ENCODE results near the gene NTNG2.

The NTNG2 gene

DNA sequence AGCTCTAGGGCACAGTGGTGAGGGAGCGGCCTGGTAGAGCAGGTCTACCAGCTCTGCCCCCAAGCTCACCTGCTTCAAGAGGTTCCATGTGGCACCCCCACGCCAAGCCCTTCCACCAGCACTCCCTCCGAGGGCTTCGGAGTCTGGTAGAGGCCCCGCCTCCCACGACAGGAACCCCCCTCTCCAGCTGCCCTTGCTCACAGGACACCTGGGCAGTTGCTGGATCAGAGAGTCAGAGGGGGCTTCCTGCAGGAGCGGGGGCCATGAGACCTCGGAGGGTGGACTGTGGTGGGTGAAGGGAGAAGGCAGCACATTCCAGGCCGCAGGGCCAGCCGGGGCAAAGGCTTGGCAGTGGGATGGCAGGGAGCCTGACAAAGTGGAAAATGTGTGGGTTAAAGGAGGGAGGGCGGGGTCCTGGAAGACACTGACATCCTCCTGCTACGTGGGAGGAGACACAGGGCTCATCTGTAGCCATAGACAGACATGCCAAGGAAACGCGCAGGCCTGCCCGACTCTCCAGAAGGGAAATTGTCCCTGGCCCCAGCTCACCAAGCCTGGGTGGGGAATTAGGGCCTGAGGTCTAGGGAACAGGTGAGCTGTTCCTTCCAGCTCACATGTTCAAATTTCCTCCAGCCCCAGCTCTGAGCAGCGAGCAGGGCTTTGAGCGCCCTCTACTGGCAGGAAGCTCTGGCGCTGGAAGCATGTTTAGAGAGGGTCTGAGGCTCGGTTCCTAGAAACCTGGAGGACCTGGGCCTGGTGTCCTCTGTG, 74.2 kb downstream of the NTNG2 start:
- peak; percentile 75 for DNase-seq (ENCODE audit: low spot score)

DNA sequence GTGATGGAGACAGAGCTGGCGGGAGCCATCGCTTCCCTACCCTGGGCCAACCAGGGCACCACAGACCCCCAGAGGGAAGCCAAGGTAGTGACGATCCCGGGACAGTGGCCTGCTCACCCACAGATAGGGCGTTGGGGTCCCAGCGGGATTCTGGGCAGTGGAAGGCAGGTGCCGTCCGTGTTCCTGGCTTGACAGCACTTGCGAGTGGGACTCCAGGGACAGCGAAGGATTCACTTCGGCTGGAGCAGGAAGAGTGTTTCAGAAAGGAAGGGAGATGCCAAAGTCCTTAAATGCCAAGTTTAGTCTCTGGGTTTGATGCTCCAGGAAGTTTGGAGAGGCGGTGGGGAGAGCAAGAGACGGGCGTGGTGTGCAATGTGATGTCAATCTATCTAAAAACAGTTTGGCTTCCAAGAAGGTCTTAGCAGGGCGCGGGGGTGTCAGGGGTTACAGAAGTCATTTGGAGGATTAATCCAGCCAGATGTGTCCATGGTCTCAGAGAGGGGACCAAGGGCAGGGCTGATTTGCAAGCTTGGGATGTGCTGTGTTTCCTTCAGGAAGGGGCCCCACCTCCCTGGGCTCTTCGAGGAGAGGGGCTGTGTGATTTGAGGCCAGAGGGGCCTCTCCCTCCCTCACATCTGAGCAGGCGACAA, 74.9 kb downstream of the NTNG2 start:
- DNase-seq (ENCODE audit: low spot score): no peak

DNA sequence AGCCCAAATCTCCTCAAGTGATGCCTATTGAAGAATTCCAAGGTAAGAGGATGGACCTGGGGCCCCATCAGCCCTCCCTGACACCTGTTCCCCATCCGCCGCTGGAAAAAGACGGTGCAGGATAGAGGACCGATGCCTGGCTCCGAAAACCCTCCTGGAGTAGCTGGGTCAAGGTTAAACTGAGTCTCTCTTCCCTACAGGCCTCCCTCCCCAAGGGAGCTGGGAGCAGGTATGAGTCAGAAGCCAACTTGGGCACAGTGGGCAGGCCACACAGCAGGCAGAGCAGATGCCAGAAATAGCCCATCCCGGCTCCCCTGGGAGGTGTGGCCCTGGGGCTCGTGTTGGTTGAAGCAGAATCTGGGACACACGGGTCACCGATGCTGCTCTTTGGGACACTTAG, 75.6 kb downstream of the NTNG2 start:
- no peak for DNase-seq (ENCODE audit: low spot score)

GRCh38 chr9:132238026-132238972, 76.4 kb downstream of the NTNG2 start:
- DNase-seq (ENCODE audit: low spot score): no peak

GRCh38 chr9:132238992-132239391, 77.1 kb downstream of the NTNG2 start:
- no peak for DNase-seq (ENCODE audit: low spot score)

- DNase-seq (ENCODE audit: low spot score): no peak
Measured at GRCh38 chr9:132239518-132239917, 77.7 kb downstream of the NTNG2 start.

DNA sequence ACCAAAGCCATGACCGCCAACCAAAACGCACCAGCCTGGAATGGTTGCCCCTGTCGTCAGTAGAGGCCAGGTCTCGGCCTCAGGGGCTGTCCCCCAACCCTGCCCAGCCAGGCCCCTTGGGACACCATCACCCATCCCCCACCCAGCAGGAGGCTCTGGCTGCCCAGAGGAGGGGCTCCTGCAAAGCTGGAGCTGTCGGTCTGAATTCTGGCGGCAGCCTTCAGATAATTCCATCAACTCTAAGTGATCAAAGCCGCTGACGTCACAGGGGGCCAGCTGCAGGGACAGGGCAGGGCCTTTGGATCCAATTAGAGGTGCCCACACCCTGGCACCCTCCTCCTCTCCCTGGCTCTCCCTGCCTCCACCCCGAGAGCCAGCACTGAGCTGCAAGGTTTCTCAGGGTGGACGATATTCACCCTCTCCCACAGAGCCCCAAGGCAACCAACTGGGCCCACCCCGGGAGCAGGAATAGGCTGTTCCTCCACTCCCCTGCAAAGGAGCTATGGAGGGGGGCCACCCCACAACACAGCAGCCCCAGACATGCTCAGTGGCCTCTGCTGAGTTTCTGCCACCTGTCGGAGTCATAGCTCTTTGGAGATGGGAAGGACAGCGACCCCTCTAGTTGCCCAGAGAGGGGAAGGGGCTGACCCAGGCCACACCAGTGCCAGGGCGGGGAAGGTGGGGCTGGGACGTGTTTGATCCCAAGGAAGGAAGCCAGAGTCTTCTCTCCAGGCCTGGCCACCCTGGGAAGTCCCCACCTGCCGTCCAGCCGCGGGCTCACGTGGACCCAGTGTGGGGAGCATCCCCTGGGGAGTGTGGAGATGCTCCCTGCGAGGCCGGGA, 78.4 kb downstream of the NTNG2 start:
- DNase-seq (ENCODE audit: low spot score): no peak

DNA sequence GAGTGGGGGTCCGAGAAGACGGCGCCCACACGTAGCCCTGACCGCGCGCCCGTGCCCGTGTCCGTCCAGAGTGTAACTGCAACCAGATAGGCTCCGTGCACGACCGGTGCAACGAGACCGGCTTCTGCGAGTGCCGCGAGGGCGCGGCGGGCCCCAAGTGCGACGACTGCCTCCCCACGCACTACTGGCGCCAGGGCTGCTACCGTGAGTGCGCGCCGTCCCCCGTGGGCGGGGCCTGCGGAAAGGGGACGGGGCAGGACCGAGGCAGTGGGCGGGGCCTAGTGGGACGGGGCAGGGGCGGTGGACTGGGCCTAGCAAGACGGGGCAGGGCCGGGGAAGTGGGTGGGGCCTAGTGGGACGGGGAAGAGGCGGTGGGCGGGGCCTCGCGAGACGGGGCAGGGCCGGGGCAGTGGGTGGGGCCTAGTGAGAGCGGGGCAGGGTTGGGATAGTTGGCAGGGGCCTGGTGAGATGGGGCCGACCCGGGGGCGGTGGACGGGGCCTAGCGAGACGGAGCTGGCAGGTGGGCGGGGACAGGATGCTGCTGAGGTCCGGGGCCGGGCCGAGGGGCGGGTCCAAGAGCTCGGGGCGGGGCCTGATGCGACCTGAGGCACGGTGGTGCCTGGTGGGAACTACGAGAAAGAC, 79.1 kb downstream of the NTNG2 start:
- peak; percentile 91 for DNase-seq (ENCODE audit: low spot score)

DNA sequence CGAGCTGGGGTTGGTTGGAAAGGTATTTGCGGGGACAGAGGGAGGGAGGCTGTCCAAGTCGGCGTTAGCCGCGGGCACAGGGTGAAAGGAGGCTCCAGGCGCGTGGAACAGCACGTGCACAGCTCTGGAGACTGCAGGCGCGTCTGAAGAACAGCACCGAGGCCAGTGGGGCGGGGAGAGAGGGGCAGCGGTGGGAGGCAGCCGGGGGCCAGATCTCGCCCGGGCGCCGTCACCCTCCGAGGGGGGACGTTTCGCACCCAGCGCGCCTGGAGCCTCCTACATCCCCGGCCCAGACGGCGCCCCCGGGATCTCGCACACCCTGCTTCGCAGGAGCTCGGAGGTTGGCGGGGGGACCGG, 79.6 kb downstream of the NTNG2 start:
- no peak for DNase-seq (ENCODE audit: low spot score)

- DNase-seq (ENCODE audit: low spot score): no peak
Measured at GRCh38 chr9:132241840-132242620, 80.2 kb downstream of the NTNG2 start.

GRCh38 chr9:132242621-132243155, 80.8 kb downstream of the NTNG2 start:
- no peak for DNase-seq (ENCODE audit: low spot score)

GRCh38 chr9:132243156-132244074, 81.6 kb downstream of the NTNG2 start:
- DNase-seq (ENCODE audit: low spot score): no peak

DNA sequence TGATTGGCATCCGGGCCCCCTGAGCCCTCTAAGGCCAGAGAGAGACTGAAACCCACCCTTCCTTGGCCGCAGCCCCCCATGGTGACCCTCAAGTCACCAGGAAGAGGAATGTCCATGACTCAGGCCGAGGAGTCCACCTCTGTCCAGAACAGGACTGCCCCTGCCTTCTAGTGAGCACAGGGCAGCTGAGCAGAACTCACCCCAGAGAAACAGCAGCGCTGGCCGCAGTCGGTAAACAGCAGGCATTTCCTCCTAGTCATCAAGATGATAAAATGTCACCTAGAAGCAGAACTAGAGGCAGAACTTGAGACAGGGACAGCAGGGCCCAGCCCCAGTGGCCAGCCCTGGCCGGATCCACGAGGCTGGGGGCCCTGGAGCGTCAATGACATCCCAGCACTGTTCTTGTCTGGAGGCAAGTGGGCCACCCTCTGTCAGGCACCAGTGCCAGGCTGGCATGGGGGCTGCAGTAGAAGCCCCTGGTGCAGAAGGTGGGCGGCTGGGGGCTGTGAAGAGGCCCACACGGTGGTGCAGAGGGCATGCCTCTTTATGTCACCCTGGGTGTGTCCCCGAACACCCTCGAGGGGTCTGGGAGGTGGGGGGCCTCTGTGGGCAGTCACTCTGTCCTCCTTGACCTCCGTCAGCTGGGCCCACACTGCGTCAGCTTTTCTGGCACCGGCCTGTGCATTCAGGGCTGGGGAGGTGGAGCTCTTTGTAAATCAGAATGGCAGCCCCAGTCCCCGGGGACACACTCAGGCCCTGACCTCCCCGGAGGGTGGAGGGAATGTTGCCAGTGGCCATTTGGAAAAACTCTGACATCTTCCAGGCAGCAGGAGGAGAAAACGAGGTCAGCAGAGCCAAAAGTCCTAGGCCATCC, 83.0 kb downstream of the NTNG2 start:
- DNase-seq (ENCODE audit: low spot score): no peak

GRCh38 chr9:132245465-132245864, 83.6 kb downstream of the NTNG2 start:
- DNase-seq (ENCODE audit: low spot score): no peak

GRCh38 chr9:132247942-132248341, 86.1 kb downstream of the NTNG2 start:
- DNase-seq (ENCODE audit: low spot score): no peak

DNA sequence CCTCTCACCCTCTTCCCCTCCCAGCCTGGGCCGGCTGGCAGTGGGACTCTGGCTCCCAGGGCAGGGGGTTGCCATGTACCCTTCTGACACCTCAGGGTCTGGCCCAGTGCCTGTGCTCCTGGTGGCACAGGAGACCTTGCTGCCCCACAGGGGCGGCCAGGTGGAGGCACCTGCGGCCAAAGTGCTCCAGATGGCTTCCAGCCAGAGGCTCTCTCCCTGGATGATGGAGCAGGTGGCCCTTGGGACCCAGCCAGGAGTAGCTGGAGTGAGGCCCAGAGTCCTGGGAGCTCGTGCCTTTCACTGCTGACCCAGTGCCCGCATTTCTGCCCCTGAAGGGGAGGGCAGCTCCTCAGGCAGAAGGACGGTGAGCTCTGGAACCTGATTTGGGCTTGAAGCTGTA, 87.3 kb downstream of the NTNG2 start:
- no peak for DNase-seq (ENCODE audit: low spot score)

GRCh38 chr9:132249690-132250089, 87.8 kb downstream of the NTNG2 start:
- no peak for DNase-seq (ENCODE audit: low spot score)

Data from pons (tissue), 1 donor.